GM12892 (cell line): ENCODE results near the gene ADA.

ENCODE experiments used
- POLR2A ChIP-seq: IDR thresholded peaks from 2 replicates; pipeline ENCODE4 v1.6.1; 2011; ENCODE audit warnings: low read depth, low read length, control low read depth
- POLR2AphosphoS5 ChIP-seq: IDR thresholded peaks from 2 replicates; pipeline ENCODE4 v1.6.1; 2011; ENCODE audit warnings: low read depth, low read length, control low read depth
- TAF1 ChIP-seq: IDR thresholded peaks from 2 replicates; pipeline ENCODE4 v1.6.1; 2011; ENCODE audit warnings: low read depth, mild to moderate bottlenecking, control low read depth, low read length, borderline replicate concordance

- TF ChIP-seq POLR2A (no peak), POLR2AphosphoS5 (no peak), TAF1 (no peak)
Observed at GRCh38 chr20:44646641-44647274, 4.7 kb downstream of the ADA start.
